ENCODE measurements around the gene PLEKHG5.

PLEKHG5 gene

GRCh38 chr1:6443339-6444115, 47.9 kb downstream of the PLEKHG5 start:
- no peak for TF ChIP-seq CTCF (IDR thresholded peaks at IDR 0.05)

- no peak for TF ChIP-seq CTCF (IDR thresholded peaks at IDR 0.05)
Observed at GRCh38 chr1:6441586-6441985, 49.9 kb downstream of the PLEKHG5 start.

- no peak; the same call in 1 of the 2 replicates for TF ChIP-seq CTCF (IDR thresholded peaks at IDR 0.05)
Observed at GRCh38 chr1:6440198-6441126, 51.0 kb downstream of the PLEKHG5 start.

GRCh38 chr1:6438047-6438525, 53.4 kb downstream of the PLEKHG5 start:
- peak; percentile 97 for TF ChIP-seq CTCF (IDR thresholded peaks at IDR 0.05)

- peak; percentile 43 for TF ChIP-seq CTCF (IDR thresholded peaks at IDR 0.05)
Observed at GRCh38 chr1:6437012-6437700, 54.3 kb downstream of the PLEKHG5 start.

- TF ChIP-seq CTCF (IDR thresholded peaks at IDR 0.05): no peak
Observed at GRCh38 chr1:6435547-6435946, 55.9 kb downstream of the PLEKHG5 start.

- TF ChIP-seq CTCF (IDR thresholded peaks at IDR 0.05): no peak
Observed at GRCh38 chr1:6435129-6435528, 56.3 kb downstream of the PLEKHG5 start.

Data from LNCAP (cell line).